ENCODE measurements around the gene ARHGAP26.

DNA sequence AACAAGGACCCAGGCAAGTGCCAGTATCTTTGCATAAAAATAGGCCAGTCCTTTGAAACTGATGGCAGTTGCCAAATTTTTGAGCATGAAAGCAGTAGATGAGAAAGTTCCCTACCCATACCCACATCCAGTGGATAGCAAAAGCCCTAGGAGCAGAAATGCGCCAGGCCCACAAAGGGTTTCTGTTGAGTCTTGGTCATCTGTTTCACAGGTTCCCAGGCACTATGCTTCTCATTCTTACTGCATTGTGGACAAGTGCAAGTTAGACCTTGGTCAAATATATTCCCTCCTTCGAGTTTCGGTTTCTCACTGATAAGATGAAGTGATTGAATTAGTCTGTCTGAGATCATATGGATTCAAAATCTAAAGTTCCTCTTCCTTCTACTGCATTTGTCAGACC, 481.0 kb downstream of the ARHGAP26 start:
- no peak for TF ChIP-seq CTCF (IDR thresholded peaks at IDR 0.05; ENCODE audit: low read length)
- TF ChIP-seq EZH2 (IDR thresholded peaks at IDR 0.05; ENCODE audit: borderline replicate concordance, low read length) = no peak
